GM13976 (cell line): ENCODE results near the gene CHODL.

Experiments used
- DNase-seq: peaks from one replicate; pipeline ENCODE4 v3.0.0; 2012; ENCODE audit warnings: low spot score
- in situ Hi-C: fragments of 300-500 bp; cut with MboI; formaldehyde crosslinking; loops from one replicate; pipeline ENCODE4 v1.12.0; 2022; ENCODE audit warnings: low sequenced_read_pairs, mixed read lengths, inconsistent platforms; ENCODE audit not compliant: unreplicated experiment
- TF ChIP-seq, protein P1 (sequence below): IDR thresholded peaks from 2 replicates; pipeline ENCODE4 v1.5.1; 2012; ENCODE audit warnings: borderline replicate concordance, mild to moderate bottlenecking; ENCODE audit not compliant: insufficient read depth; ENCODE audit errors: extremely low read depth, missing control alignments, control extremely low read depth

Gene CHODL

DNA sequence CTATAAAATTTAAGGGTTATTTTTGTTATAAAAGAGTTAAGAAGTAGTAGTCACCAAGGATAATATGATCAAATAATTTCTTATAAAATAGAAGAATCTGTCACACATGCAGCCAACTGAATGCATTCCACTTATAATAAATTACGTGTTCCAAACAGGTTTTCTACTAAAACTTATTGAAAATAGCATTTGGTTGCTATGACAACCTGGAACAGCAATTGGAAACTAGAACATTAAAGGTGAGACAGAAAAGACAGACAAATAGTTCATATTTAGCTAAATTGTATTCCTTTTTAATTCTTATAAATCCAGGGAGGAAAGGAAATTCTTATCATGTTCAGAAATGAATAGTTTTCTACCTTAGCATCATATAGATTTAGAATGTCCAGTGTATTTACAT is 9.1 kb upstream of the CHODL start:
- in situ Hi-C loops, result no loop called here
- TF ChIP-seq, protein P1, sequence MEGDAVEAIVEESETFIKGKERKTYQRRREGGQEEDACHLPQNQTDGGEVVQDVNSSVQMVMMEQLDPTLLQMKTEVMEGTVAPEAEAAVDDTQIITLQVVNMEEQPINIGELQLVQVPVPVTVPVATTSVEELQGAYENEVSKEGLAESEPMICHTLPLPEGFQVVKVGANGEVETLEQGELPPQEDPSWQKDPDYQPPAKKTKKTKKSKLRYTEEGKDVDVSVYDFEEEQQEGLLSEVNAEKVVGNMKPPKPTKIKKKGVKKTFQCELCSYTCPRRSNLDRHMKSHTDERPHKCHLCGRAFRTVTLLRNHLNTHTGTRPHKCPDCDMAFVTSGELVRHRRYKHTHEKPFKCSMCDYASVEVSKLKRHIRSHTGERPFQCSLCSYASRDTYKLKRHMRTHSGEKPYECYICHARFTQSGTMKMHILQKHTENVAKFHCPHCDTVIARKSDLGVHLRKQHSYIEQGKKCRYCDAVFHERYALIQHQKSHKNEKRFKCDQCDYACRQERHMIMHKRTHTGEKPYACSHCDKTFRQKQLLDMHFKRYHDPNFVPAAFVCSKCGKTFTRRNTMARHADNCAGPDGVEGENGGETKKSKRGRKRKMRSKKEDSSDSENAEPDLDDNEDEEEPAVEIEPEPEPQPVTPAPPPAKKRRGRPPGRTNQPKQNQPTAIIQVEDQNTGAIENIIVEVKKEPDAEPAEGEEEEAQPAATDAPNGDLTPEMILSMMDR, result no peak
- DNase-seq, result no peak

DNA sequence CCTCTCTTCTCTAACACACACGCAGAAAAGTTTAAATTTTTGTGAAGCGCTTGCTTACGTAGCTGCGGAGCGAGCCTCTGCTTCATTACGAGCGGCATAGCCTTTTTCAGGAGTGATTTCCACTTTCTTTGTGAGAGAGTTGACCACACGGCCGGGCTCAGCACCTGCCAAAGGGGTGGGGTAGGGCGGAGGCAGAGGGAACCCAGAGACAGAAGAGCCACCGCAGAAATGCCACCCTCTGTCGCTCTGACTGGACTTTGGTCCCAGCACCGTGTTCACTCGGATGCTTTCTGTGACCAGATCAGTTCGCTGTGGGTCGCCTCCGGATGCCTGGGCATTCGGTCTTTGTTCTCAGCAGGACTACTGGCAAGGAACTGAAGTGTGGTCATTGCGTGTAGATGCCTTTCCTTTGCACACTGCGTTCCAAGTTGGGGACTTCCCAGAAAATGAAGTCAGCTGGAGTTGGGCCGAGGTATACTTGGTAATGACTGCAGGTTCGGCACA is 883 bp downstream of the CHODL start:
- in situ Hi-C loops, result no loop called here
- peak; percentile 8 for DNase-seq
- TF ChIP-seq, protein P1, result no peak

- in situ Hi-C loops, result no loop called here
- TF ChIP-seq, protein P1, result no peak
- DNase-seq, result no peak
Measured at GRCh38 chr21:18248171-18248570, 3.5 kb downstream of the CHODL start.

DNA sequence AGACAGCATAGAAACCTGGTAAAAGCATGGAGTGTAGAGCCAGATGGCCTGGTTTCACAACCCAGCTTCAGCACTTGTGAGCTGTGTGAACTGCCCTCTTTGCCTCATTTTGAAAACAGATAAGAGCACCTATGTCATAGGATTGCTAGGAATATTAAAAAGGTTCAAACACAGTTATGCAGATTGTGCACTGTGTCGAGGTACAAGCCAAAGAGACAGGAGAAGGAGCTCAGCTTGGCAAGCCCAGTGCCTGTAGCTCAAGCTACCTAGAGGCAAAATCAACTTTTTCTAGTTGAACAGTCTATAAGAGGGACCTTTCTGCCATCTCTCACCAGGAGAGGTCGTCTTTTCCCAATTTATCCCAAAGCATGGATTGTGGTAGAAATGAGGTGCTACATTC is 5.0 kb downstream of the CHODL start:
- TF ChIP-seq, protein P1, result no peak
- in situ Hi-C loops, result no loop called here
- no peak for DNase-seq

DNA sequence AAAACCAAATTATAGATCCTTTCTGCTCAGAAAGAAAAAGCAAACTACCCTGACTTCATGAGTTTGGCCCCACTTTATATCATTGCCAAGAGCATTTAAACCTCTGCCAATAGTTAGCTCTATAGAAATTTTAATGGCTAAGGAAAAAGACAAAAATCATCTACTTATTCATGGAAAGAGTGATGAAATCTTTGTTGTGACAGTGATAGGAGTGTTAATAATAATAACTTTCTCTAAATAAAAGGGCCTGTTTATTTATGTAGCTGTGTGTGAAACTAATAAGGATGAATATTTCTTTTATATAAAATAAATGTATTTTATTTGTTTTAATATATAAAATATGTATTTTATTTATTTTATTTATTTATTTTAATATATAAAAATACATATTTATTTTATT is 6.4 kb downstream of the CHODL start:
- in situ Hi-C loops, result no loop called here
- no peak for DNase-seq
- TF ChIP-seq, protein P1, result no peak

DNA sequence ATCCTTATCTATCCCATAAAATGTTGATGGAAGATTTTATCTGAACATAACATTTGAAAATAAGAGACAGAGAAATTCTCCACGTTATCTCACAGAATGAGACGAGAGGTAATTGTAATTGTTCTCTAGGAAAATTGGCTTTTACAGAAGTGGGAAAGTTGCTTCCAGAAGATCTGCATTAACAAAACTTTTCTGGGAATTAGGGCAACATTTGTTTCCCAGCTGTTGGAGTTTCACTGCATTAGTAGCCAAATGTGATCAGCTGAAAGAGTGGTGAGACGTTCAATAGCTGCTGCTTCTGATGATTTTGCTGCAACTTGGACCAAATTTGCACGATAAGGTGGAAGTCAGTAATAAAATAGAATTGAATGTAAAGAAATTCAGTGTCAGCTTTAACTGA is 7.6 kb downstream of the CHODL start:
- TF ChIP-seq, protein P1, result no peak
- in situ Hi-C loops, result no loop called here
- no peak for DNase-seq

GRCh38 chr21:18252680-18253079 is 8.0 kb downstream of the CHODL start:
- in situ Hi-C loops, result no loop called here
- DNase-seq, result no peak
- TF ChIP-seq, protein P1, result no peak
